Parathyroid adenoma (tissue), 2 donors: Measurements from ENCODE around the gene PLXDC1.
A peak's percentile ranks its signal among the peaks of the same experiment; 100 is the strongest.

Experiments used
- H2AFZ ChIP-seq: fragments of 300-600 bp; sonication (generic); one replicate; pipeline ENCODE4 v1.7.0; 2017; ENCODE audit warnings: antibody characterized with exemption, mild to moderate bottlenecking
- H3K27ac ChIP-seq: fragments of 300-600 bp; sonication (generic); one replicate; pipeline ENCODE4 v1.7.0; 2017
- H3K27me3 ChIP-seq: fragments of 300-600 bp; sonication (generic); one replicate; pipeline ENCODE4 v1.7.0; 2017; ENCODE audit warnings: low read length; ENCODE audit not compliant: control insufficient read depth, insufficient read depth
- H3K36me3 ChIP-seq: fragments of 300-600 bp; sonication (generic); one replicate; pipeline ENCODE4 v1.7.0; 2017; ENCODE audit warnings: low read length; ENCODE audit not compliant: control insufficient read depth, insufficient read depth
- H3K4me1 ChIP-seq: fragments of 300-600 bp; sonication (generic); one replicate; pipeline ENCODE4 v1.7.0; 2017; ENCODE audit warnings: control low read depth
- H3K4me2 ChIP-seq: fragments of 300-600 bp; sonication (generic); one replicate; pipeline ENCODE4 v1.7.0; 2017; ENCODE audit warnings: low read length
- H3K4me3 ChIP-seq: fragments of 300-600 bp; sonication (generic); one replicate; pipeline ENCODE4 v1.7.0; 2017; ENCODE audit warnings: low read depth, low read length
- H3K79me2 ChIP-seq: fragments of 300-600 bp; sonication (generic); one replicate; pipeline ENCODE4 v1.7.0; 2017; ENCODE audit warnings: control low read depth
- H3K9ac ChIP-seq: fragments of 300-600 bp; sonication (generic); one replicate; pipeline ENCODE4 v1.7.0; 2017; ENCODE audit warnings: mild to moderate bottlenecking
- H3K9me3 ChIP-seq: fragments of 300-600 bp; sonication (generic); one replicate; pipeline ENCODE4 v1.7.0; 2017; ENCODE audit warnings: low read length; ENCODE audit not compliant: control insufficient read depth
- CTCF ChIP-seq: fragments of 300-600 bp; sonication (generic); IDR thresholded peaks from one replicate; pipeline ENCODE4 v1.7.0; 2017; ENCODE audit warnings: antibody characterized with exemption, mild to moderate bottlenecking
- donor health status: primary hyperparathyroidism.

PLXDC1 gene

GRCh38 chr17:39090400-39090799 is 61.0 kb downstream of the PLXDC1 start:
- no peak for TF ChIP-seq CTCF
- no peak overlapping the region for H3K4me2 ChIP-seq
- H3K4me3 ChIP-seq, result no peak overlapping the region
- no peak overlapping the region for H3K27ac ChIP-seq
- no peaks in the 10 kb centered on the region for H3K27me3 ChIP-seq
- H3K9ac ChIP-seq, result no peak overlapping the region
- H3K9me3 ChIP-seq, result no peaks in the 10 kb centered on the region
- H3K36me3 ChIP-seq, result no peaks in the 10 kb centered on the region
- H3K4me1 ChIP-seq, result no peaks in the 10 kb centered on the region
- H2AFZ ChIP-seq, result no peak overlapping the region
- no peaks in the 10 kb centered on the region for H3K79me2 ChIP-seq

DNA sequence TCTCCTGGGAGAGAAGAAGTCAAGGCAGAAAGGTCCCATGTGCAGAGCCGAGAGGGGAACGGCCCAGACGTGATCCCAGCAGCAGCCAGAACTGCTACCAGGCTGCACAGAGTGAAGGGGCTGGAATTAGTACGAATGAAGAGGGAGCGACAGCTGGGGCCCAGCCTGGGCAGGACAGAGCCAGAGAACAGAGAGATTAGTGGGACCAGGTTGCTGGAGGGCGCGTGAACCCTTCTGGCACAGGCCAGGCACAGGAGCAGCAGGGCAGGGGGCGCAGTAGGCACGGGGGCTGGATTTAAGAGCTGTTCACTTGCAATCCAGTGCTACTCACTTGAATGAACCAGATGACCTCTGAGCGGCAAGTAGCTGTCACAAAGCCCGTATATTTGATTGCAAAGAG is 66.9 kb downstream of the PLXDC1 start:
- H3K36me3 ChIP-seq, result no peaks in the 10 kb centered on the region
- peaks cover 30% of the 10 kb centered on the region for H3K4me1 ChIP-seq
- no peak overlapping the region for H2AFZ ChIP-seq
- H3K9ac ChIP-seq, result no peak overlapping the region
- no peak overlapping the region for H3K27ac ChIP-seq
- H3K79me2 ChIP-seq, result no peaks in the 10 kb centered on the region
- no peaks in the 10 kb centered on the region for H3K27me3 ChIP-seq
- H3K4me2 ChIP-seq, result peak overlapping the region; percentile 51
- H3K4me3 ChIP-seq, result no peak overlapping the region
- no peak for TF ChIP-seq CTCF
- no peaks in the 10 kb centered on the region for H3K9me3 ChIP-seq

GRCh38 chr17:39083270-39083669 is 68.2 kb downstream of the PLXDC1 start:
- H3K4me2 ChIP-seq, result no peak overlapping the region
- H3K79me2 ChIP-seq, result no peaks in the 10 kb centered on the region
- H3K27ac ChIP-seq, result peak overlapping the region; percentile 30
- TF ChIP-seq CTCF, result no peak
- H2AFZ ChIP-seq, result no peak overlapping the region
- H3K4me1 ChIP-seq, result peaks cover 30% of the 10 kb centered on the region
- H3K9ac ChIP-seq, result no peak overlapping the region
- no peak overlapping the region for H3K4me3 ChIP-seq
- H3K36me3 ChIP-seq, result no peaks in the 10 kb centered on the region
- H3K9me3 ChIP-seq, result no peaks in the 10 kb centered on the region
- no peaks in the 10 kb centered on the region for H3K27me3 ChIP-seq

GRCh38 chr17:39082482-39082881 is 69.0 kb downstream of the PLXDC1 start:
- Histone ChIP-seq H3K36me3 (no peaks in the 10 kb centered on the region), H3K4me1 (peaks cover 30% of the 10 kb centered on the region)

More at GRCh38 chr17:39082482-39082881, 69.0 kb downstream of the PLXDC1 start:
- Histone ChIP-seq H3K4me3 (no peak overlapping the region), H3K27ac (no peak overlapping the region), H3K27me3 (no peaks in the 10 kb centered on the region), H2AFZ (no peak overlapping the region), H3K79me2 (no peaks in the 10 kb centered on the region), H3K4me2 (no peak overlapping the region), H3K9ac (no peak overlapping the region), H3K9me3 (no peaks in the 10 kb centered on the region)
- TF ChIP-seq CTCF, result no peak
